HEK293 (cell line): ENCODE measurements around the gene TSPEAR.
A peak's percentile ranks its signal among the peaks of the same experiment; 100 is the strongest.

ENCODE experiments used
- CTCF ChIA-PET: fragments of 350-600 bp; formaldehyde crosslinking; extraction: SDS; loops from one replicate; lab custom pipeline; 2021; ENCODE audit warnings: antibody characterized with exemption; lab: Yijun Ruan, JAX
- POLR2A ChIA-PET: fragments of 300-600 bp; formaldehyde crosslinking; extraction: SDS; loops from one replicate; lab custom pipeline; 2020; ENCODE audit warnings: antibody characterized with exemption, inconsistent platforms; lab: Yijun Ruan, JAX
- H3K27ac ChIP-seq: fragments of 200-500 bp; sonication (Bioruptor generic); 2 replicates; pipeline ENCODE4 v1.5.1; 2014; ENCODE audit warnings: low read depth, low read length, control low read depth, inconsistent platforms; ENCODE audit errors: extremely low read depth
- H3K36me3 ChIP-seq, 2 experiments: fragments of 200-500 bp in 1 of 2; sonication (Bioruptor generic) in 1 of 2; 1 replicate in 1 of 2; 2 replicates in 1 of 2; pipeline ENCODE4 v1.5.1; 2014 to 2017; ENCODE audit warnings: inconsistent platforms in 2 of 2, low read length in 2 of 2; ENCODE audit not compliant: control insufficient read depth in 2 of 2, insufficient read depth in 1 of 2
- H3K4me1 ChIP-seq: fragments of 200-500 bp; sonication (Bioruptor generic); 2 replicates; pipeline ENCODE4 v1.5.1; 2014; ENCODE audit warnings: mild to moderate bottlenecking, low read length, inconsistent platforms; ENCODE audit not compliant: control insufficient read depth, insufficient read depth
- H3K4me3 ChIP-seq: 2 replicates; pipeline ENCODE4 v1.5.1; 2011; ENCODE audit warnings: low read depth, mild to moderate bottlenecking, control low read depth, low read length, moderate library complexity
- H3K9me3 ChIP-seq: fragments of 200-500 bp; sonication (Bioruptor generic); 2 replicates; pipeline ENCODE4 v1.5.1; 2014; ENCODE audit warnings: low read depth, low read length, inconsistent platforms; ENCODE audit not compliant: control insufficient read depth, insufficient read depth
- FEZF1 ChIP-seq: fragments of 450-650 bp; formaldehyde crosslinking; IDR thresholded peaks from 2 replicates; pipeline ENCODE4 v1.5.1; 2016; ENCODE audit warnings: missing biosample characterization, missing genetic modification characterization
- GLIS2 ChIP-seq: fragments of 450-650 bp; formaldehyde crosslinking; IDR thresholded peaks from 2 replicates; pipeline ENCODE4 v1.5.1; 2016; ENCODE audit warnings: missing biosample characterization, missing genetic modification characterization
- KLF1 ChIP-seq: fragments of 450-650 bp; formaldehyde crosslinking; IDR thresholded peaks from 2 replicates; pipeline ENCODE4 v1.5.1; 2016; ENCODE audit warnings: missing biosample characterization, missing genetic modification characterization
- KLF16 ChIP-seq: fragments of 450-650 bp; formaldehyde crosslinking; IDR thresholded peaks from 2 replicates; pipeline ENCODE4 v1.5.1; 2017; ENCODE audit warnings: missing biosample characterization, missing genetic modification characterization
- RBAK ChIP-seq: fragments of 450-650 bp; formaldehyde crosslinking; IDR thresholded peaks from 2 replicates; pipeline ENCODE4 v1.5.1; 2016; ENCODE audit warnings: missing biosample characterization, missing genetic modification characterization
- REPIN1 ChIP-seq: fragments of 450-650 bp; formaldehyde crosslinking; IDR thresholded peaks from 2 replicates; pipeline ENCODE4 v1.5.1; 2017; ENCODE audit warnings: missing biosample characterization, missing genetic modification characterization, low read depth
- SCRT2 ChIP-seq: fragments of 450-650 bp; formaldehyde crosslinking; IDR thresholded peaks from 2 replicates; pipeline ENCODE4 v1.5.1; 2016; ENCODE audit warnings: missing biosample characterization, missing genetic modification characterization
- SETDB1 ChIP-seq: IDR thresholded peaks from one replicate; pipeline ENCODE4 v1.6.1; 2017; ENCODE audit warnings: mild to moderate bottlenecking, low read length, moderate library complexity, mixed read lengths; ENCODE audit not compliant: insufficient read length
- ZBTB17 ChIP-seq: fragments of 450-650 bp; formaldehyde crosslinking; IDR thresholded peaks from 2 replicates; pipeline ENCODE4 v1.5.1; 2016; ENCODE audit warnings: missing biosample characterization, missing genetic modification characterization
- ZBTB48 ChIP-seq: fragments of 450-650 bp; formaldehyde crosslinking; IDR thresholded peaks from 2 replicates; pipeline ENCODE4 v1.5.1; 2016; ENCODE audit warnings: missing biosample characterization, missing genetic modification characterization
- ZNF133 ChIP-seq: fragments of 450-650 bp; formaldehyde crosslinking; IDR thresholded peaks from 2 replicates; pipeline ENCODE4 v1.5.1; 2016; ENCODE audit warnings: missing biosample characterization, missing genetic modification characterization
- ZNF354C ChIP-seq: fragments of 450-650 bp; formaldehyde crosslinking; IDR thresholded peaks from 2 replicates; pipeline ENCODE4 v1.5.1; 2016; ENCODE audit warnings: missing biosample characterization, missing genetic modification characterization, low read depth, borderline replicate concordance
- ZNF404 ChIP-seq: fragments of 450-650 bp; formaldehyde crosslinking; IDR thresholded peaks from 2 replicates; pipeline ENCODE4 v1.5.1; 2017; ENCODE audit warnings: missing biosample characterization, missing genetic modification characterization
- ZNF560 ChIP-seq: fragments of 450-650 bp; formaldehyde crosslinking; IDR thresholded peaks from 2 replicates; pipeline ENCODE4 v1.5.1; 2017; ENCODE audit warnings: missing biosample characterization, missing genetic modification characterization, borderline replicate concordance
- ZNF610 ChIP-seq: fragments of 450-650 bp; formaldehyde crosslinking; IDR thresholded peaks from 2 replicates; pipeline ENCODE4 v1.5.1; 2016; ENCODE audit warnings: missing biosample characterization, missing genetic modification characterization, borderline replicate concordance
- ZNF670 ChIP-seq: fragments of 450-650 bp; formaldehyde crosslinking; IDR thresholded peaks from 2 replicates; pipeline ENCODE4 v1.5.1; 2016; ENCODE audit warnings: missing biosample characterization, missing genetic modification characterization, low read depth
- TF ChIP-seq, protein P1 (sequence below): fragments of 450-650 bp; formaldehyde crosslinking; IDR thresholded peaks from 2 replicates; pipeline ENCODE4 v1.5.1; 2016; ENCODE audit warnings: missing biosample characterization, missing genetic modification characterization

Gene TSPEAR

DNA sequence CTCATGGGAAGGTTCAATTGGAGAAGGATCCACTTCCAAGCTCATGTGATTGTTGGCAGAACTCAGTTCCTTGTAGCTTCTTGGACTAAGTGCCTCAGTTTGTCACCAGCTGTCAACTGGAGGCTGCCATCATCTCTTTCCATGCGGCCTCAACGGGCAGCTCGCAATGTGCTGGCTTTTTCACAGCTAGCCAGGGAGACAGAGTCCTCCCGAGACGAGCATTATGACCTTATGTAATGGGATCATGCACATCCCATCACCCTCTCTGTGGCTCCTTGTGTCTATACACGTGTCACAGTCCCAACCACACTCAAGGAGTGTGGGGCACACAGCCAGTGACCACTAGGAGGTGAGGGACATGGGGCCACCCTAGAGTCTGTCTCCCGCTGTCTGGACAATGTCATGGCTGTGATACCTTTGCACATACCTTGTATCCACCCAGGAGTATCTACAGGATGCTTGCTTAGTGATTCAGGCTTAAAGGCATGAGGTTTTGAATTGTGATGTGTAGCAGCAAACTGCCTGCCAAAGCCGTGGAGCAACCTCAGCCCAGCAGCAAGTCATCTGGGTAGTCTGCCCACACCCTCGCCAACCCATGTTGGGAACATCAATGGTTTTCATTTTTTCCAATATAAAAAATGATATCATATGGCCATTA is 115.2 kb downstream of the TSPEAR start:
- H3K9me3 ChIP-seq: no peaks in the 10 kb centered on the region
- no peak overlapping the region for H3K4me3 ChIP-seq
- CTCF ChIA-PET: interaction anchor here (0.6 to 2.0 kb wide), 4 partner anchors 12 to 296 kb away, joined by 3 to 7 read pairs (median 4); no protein-coding TSS in a partner anchor
- no peak overlapping the region for H3K27ac ChIP-seq
- POLR2A ChIA-PET: no interaction called here
- no peak for TF ChIP-seq SCRT2 (tag by site-specific recombination)
- H3K4me1 ChIP-seq: no peaks in the 10 kb centered on the region
- no peaks in the 10 kb centered on the region for H3K36me3 ChIP-seq

DNA sequence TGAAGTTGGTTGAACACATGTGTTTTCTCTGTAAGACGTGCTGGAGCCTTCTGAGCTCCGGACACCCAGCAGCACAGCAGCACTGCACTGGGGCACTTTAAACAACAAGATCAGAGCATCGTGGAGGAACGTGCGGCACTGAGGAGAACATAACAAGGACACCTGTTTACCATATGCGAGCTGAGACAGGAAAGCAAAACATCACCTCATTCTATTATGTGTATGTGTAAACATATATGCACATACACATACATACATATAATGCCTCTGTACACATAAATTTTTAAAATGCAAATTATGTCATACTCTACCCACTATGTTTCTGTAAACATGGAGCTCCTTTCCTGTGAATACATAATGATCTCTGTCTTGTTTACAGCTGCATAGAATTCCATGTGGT is 115.8 kb downstream of the TSPEAR start:
- H3K4me1 ChIP-seq: no peaks in the 10 kb centered on the region
- POLR2A ChIA-PET: no interaction called here
- CTCF ChIA-PET: interaction anchor here (0.6 to 2.0 kb wide), 2 partner anchors 12 to 153 kb away, joined by 5 to 7 read pairs; no protein-coding TSS in a partner anchor
- no peak for TF ChIP-seq REPIN1 (tag by site-specific recombination)
- TF ChIP-seq ZNF610 (tag by site-specific recombination): no peak
- TF ChIP-seq GLIS2 (tag by site-specific recombination): no peak
- no peak for TF ChIP-seq ZNF354C
- TF ChIP-seq ZBTB17: no peak
- TF ChIP-seq ZBTB48 (tag by site-specific recombination): no peak
- no peak for TF ChIP-seq RBAK (tag by site-specific recombination)
- TF ChIP-seq ZNF133: no peak
- TF ChIP-seq FEZF1 (tag by site-specific recombination): no peak
- TF ChIP-seq ZNF560 (tag by site-specific recombination): no peak
- no peak overlapping the region for H3K4me3 ChIP-seq
- H3K36me3 ChIP-seq: no peaks in the 10 kb centered on the region
- no peak overlapping the region for H3K27ac ChIP-seq
- H3K9me3 ChIP-seq: no peaks in the 10 kb centered on the region

DNA sequence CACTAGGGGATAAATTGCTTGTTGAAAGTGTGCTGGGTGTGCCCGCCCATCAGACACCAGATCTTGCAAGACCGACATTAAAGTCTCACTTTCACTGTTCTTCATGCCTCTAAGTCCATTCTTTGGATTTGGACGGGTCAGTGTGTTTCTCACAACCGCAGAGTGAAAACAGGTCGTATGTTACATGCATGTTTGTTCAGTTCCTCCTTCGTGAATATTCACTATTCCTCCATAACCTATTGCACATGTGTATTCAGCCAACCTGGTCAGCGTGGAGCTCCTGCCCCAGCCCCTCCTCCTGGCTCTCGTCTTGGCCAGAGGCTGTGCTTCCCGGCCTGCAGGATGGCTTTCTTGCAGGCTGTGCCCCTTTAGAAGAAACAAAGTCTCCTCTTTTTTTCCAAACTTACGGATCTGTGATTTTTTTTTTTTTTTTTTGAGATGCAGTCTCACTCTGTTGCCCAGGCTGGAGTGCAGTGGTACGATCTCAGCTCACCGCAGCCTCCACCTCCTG is 116.9 kb downstream of the TSPEAR start:
- TF ChIP-seq KLF1 (tag by site-specific recombination) (0 out of 2 replicates have a peak, but pooled peaks have one; percentile 39), KLF16 (tag by site-specific recombination) (no peak)
- TF ChIP-seq, all 188 proteins: peak for 1
- no peak overlapping the region for H3K4me3 ChIP-seq
- H3K27ac ChIP-seq: no peak overlapping the region
- POLR2A ChIA-PET: no interaction called here
- H3K4me1 ChIP-seq: no peaks in the 10 kb centered on the region
- H3K9me3 ChIP-seq: no peaks in the 10 kb centered on the region
- CTCF ChIA-PET: no interaction called here
- H3K36me3 ChIP-seq: no peaks in the 10 kb centered on the region

DNA sequence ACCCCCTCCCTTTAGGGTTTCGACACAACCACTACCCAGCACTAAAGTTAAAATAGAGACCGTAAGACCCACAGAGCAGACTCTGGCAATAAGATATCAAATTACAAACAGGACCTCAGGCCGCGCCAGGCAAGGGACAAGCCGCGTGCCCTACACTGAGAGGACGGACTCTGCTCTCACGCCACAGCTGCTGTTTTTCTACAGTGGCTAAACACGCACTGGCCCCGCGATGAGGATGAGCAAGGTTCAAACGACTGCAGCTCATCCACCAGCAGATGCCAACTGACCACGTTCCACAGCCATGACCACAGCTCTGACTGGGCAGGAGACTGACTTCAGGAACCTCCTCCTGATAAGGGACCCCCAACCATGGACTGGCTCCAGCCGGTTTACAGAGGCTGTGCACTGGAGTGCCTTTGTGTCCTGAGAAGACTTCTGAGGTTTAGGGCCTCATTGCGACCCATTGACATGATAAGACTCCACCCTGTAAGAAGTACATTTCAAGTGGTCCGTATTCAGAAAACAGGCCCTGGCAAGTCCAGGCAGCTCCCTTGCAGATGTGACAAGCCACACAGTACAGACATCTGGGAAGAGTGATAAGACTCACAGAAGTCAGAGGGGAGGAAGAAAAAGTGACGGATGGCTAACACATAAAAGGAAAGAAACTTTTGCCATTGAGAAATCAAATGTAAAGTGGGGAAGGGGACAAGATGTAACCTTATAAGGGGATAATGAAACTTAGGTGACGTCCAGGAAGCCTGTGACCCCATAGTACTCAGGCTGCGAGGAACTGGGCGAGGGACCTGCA is 117.6 kb downstream of the TSPEAR start:
- ChIA-PET CTCF (no interaction called here), POLR2A (no interaction called here)
- Histone ChIP-seq H3K4me3 (no peak overlapping the region), H3K27ac (no peak overlapping the region), H3K36me3 (no peaks in the 10 kb centered on the region), H3K4me1 (no peaks in the 10 kb centered on the region), H3K9me3 (no peaks in the 10 kb centered on the region)
- TF ChIP-seq, protein P1, sequence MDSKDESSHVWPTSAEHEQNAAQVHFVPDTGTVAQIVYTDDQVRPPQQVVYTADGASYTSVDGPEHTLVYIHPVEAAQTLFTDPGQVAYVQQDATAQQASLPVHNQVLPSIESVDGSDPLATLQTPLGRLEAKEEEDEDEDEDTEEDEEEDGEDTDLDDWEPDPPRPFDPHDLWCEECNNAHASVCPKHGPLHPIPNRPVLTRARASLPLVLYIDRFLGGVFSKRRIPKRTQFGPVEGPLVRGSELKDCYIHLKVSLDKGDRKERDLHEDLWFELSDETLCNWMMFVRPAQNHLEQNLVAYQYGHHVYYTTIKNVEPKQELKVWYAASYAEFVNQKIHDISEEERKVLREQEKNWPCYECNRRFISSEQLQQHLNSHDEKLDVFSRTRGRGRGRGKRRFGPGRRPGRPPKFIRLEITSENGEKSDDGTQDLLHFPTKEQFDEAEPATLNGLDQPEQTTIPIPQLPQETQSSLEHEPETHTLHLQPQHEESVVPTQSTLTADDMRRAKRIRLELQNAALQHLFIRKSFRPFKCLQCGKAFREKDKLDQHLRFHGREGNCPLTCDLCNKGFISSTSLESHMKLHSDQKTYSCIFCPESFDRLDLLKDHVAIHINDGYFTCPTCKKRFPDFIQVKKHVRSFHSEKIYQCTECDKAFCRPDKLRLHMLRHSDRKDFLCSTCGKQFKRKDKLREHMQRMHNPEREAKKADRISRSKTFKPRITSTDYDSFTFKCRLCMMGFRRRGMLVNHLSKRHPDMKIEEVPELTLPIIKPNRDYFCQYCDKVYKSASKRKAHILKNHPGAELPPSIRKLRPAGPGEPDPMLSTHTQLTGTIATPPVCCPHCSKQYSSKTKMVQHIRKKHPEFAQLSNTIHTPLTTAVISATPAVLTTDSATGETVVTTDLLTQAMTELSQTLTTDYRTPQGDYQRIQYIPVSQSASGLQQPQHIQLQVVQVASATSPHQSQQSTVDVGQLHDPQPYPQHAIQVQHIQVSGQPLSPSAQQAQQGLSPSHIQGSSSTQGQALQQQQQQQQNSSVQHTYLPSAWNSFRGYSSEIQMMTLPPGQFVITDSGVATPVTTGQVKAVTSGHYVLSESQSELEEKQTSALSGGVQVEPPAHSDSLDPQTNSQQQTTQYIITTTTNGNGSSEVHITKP (tag by site-specific recombination): 0 out of 2 replicates have a peak, but pooled peaks have one; percentile 17
- peak; percentile 20 for TF ChIP-seq SETDB1
- peak; percentile 74; the same call in 1 of the 2 replicates for TF ChIP-seq ZNF670 (tag by site-specific recombination)
- no peak for TF ChIP-seq ZNF404 (tag by site-specific recombination)
